ENCODE results near the gene EGLN3. TPM values are rescaled to one million over a fixed set of nuclear protein-coding genes. Genes with fewer than 3 reads are reported as not detected.
A peak's percentile ranks its signal among the peaks of the same experiment; 100 is the strongest.

EGLN3 gene
- total and polyA plus RNA-seq, 2 of the 13 experiments (the other 11 are each of a cell fraction or from before 2014, with no cell fraction given), result 0.18 to 27.3 TPM

DNA sequence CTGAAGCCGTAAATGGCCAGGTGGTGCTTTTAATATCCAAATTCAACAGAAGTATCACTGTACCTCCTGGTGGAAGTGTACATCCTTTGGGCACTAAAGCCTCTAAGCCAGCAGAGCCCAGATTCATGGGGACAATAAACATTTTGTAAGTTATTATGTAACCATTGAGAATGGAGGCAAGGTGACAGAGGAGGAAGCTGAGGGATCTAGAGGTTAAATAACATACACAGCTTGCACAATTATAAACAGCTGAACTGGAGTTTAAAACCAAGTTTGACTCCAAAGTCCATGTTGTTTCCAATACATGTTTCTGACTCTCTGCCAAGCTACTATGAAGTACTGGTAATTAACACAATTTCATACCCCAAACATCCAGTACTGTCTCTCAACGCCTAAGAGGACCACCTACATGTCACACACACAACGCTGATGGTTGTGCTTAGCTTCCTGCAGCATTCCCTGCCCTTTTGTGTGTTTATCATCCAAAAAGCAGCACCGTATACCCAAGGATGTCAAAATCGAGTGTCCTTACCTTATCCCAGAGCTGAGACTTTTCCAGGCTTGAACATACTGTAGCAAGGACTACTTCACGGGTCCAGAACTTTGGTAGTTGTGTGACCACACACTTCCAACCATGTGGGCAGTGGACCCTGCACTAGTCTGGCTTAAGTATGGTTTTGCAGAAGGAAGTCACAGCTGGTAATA lies 41.3 kb downstream of the EGLN3 start (continued):
- TF ChIP-seq RFX1 (IDR thresholded peaks at IDR 0.05) (no peak), ZNF83 (CRISPR knock-in tag; IDR thresholded peaks at IDR 0.05; ENCODE audit: borderline replicate concordance) (no peak), TBX2 (CRISPR knock-in tag; IDR thresholded peaks at IDR 0.05; ENCODE audit: borderline replicate concordance) (peak; percentile 90; the same call in 1 of the 2 replicates), ZNF614 (CRISPR knock-in tag; IDR thresholded peaks at IDR 0.05; ENCODE audit: borderline replicate concordance) (peak; percentile 90; the same call in 1 of the 2 replicates), CENPT (CRISPR knock-in tag; IDR thresholded peaks at IDR 0.05; ENCODE audit: low read depth) (no peak), ZSCAN21 (CRISPR knock-in tag; IDR thresholded peaks at IDR 0.05; ENCODE audit: borderline replicate concordance) (0 out of 2 replicates have a peak, but pooled peaks have one; percentile 60), ZNF605 (CRISPR knock-in tag; IDR thresholded peaks at IDR 0.05) (peak; percentile 71; the same call in 1 of the 2 replicates), FOSL1 (CRISPR knock-in tag; IDR thresholded peaks at IDR 0.05; ENCODE audit: borderline replicate concordance) (no peak), ZNF572 (CRISPR knock-in tag; IDR thresholded peaks at IDR 0.05) (no peak), ZFYVE20 (CRISPR knock-in tag; IDR thresholded peaks at IDR 0.05; ENCODE audit: borderline replicate concordance, low read depth) (no peak), RXRB (CRISPR knock-in tag; IDR thresholded peaks at IDR 0.05; ENCODE audit: borderline replicate concordance) (peak; percentile 94), ZNF260 (CRISPR knock-in tag; IDR thresholded peaks at IDR 0.05; ENCODE audit: borderline replicate concordance, low read depth) (0 out of 2 replicates have a peak, but pooled peaks have one; percentile 44), KDM2A (CRISPR knock-in tag; IDR thresholded peaks at IDR 0.05; ENCODE audit: borderline replicate concordance, low read depth) (no peak; the same call in 1 of the 2 replicates), SKI (IDR thresholded peaks at IDR 0.05; ENCODE audit: partially characterized antibody) (peak; percentile 71), SMYD3 (CRISPR knock-in tag; IDR thresholded peaks at IDR 0.05) (no peak; the same call in none of the 2 replicates), U2AF1 (optimal IDR thresholded peaks at IDR 0.05; ENCODE audit: low read depth, low read length) (no peak), GFI1 (CRISPR knock-in tag; IDR thresholded peaks at IDR 0.05; ENCODE audit: borderline replicate concordance) (peak; percentile 45; the same call in 1 of the 2 replicates), MTA3 (CRISPR knock-in tag; IDR thresholded peaks at IDR 0.05) (no peak), ZNF782 (CRISPR knock-in tag; IDR thresholded peaks at IDR 0.05; ENCODE audit: borderline replicate concordance) (no peak), GLI4 (CRISPR knock-in tag; IDR thresholded peaks at IDR 0.05; ENCODE audit: borderline replicate concordance) (no peak; the same call in 1 of the 2 replicates)
- TF ChIP-seq, protein P1, sequence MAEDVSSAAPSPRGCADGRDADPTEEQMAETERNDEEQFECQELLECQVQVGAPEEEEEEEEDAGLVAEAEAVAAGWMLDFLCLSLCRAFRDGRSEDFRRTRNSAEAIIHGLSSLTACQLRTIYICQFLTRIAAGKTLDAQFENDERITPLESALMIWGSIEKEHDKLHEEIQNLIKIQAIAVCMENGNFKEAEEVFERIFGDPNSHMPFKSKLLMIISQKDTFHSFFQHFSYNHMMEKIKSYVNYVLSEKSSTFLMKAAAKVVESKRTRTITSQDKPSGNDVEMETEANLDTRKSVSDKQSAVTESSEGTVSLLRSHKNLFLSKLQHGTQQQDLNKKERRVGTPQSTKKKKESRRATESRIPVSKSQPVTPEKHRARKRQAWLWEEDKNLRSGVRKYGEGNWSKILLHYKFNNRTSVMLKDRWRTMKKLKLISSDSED (CRISPR knock-in tag; IDR thresholded peaks at IDR 0.05), result no peak
- TF ChIP-seq, protein P2, sequence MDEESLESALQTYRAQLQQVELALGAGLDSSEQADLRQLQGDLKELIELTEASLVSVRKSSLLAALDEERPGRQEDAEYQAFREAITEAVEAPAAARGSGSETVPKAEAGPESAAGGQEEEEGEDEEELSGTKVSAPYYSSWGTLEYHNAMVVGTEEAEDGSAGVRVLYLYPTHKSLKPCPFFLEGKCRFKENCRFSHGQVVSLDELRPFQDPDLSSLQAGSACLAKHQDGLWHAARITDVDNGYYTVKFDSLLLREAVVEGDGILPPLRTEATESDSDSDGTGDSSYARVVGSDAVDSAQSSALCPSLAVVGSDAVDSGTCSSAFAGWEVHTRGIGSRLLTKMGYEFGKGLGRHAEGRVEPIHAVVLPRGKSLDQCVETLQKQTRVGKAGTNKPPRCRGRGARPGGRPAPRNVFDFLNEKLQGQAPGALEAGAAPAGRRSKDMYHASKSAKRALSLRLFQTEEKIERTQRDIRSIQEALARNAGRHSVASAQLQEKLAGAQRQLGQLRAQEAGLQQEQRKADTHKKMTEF (CRISPR knock-in tag; IDR thresholded peaks at IDR 0.05), result peak; percentile 98
- TF ChIP-seq, protein P3, sequence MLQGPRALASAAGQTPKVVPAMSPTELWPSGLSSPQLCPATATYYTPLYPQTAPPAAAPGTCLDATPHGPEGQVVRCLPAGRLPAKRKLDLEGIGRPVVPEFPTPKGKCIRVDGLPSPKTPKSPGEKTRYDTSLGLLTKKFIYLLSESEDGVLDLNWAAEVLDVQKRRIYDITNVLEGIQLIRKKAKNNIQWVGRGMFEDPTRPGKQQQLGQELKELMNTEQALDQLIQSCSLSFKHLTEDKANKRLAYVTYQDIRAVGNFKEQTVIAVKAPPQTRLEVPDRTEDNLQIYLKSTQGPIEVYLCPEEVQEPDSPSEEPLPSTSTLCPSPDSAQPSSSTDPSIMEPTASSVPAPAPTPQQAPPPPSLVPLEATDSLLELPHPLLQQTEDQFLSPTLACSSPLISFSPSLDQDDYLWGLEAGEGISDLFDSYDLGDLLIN (CRISPR knock-in tag; IDR thresholded peaks at IDR 0.05; ENCODE audit: borderline replicate concordance), result no peak
- TF ChIP-seq, protein P4, sequence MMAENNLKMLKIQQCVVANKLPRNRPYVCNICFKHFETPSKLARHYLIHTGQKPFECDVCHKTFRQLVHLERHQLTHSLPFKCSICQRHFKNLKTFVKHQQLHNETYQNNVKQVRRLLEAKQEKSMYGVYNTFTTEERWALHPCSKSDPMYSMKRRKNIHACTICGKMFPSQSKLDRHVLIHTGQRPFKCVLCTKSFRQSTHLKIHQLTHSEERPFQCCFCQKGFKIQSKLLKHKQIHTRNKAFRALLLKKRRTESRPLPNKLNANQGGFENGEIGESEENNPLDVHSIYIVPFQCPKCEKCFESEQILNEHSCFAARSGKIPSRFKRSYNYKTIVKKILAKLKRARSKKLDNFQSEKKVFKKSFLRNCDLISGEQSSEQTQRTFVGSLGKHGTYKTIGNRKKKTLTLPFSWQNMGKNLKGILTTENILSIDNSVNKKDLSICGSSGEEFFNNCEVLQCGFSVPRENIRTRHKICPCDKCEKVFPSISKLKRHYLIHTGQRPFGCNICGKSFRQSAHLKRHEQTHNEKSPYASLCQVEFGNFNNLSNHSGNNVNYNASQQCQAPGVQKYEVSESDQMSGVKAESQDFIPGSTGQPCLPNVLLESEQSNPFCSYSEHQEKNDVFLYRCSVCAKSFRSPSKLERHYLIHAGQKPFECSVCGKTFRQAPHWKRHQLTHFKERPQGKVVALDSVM (CRISPR knock-in tag; IDR thresholded peaks at IDR 0.05), result peak; percentile 86
